ACC112 (cell line): ENCODE data around the gene ARHGEF18.
"Not testable (repeated sequence)": the region's sequence is repeated elsewhere in the genome, so short reads cannot be mapped to it uniquely, and the experiment has no call there.

Experiments
- H2AFZ ChIP-seq: fragments of 200-600 bp; sonication (generic); one replicate; pipeline ENCODE4 v1.6.0; 2017; ENCODE audit warnings: antibody characterized with exemption, low read length; ENCODE audit not compliant: unreplicated experiment
- H3K27ac ChIP-seq: fragments of 200-600 bp; sonication (generic); 2 replicates; pipeline ENCODE4 v1.5.1; 2014; ENCODE audit warnings: low read depth, mild to moderate bottlenecking, antibody characterized with exemption, low read length, moderate library complexity
- H3K27me3 ChIP-seq: fragments of 200-600 bp; sonication (generic); 2 replicates; pipeline ENCODE4 v1.6.1; 2014; ENCODE audit warnings: mild to moderate bottlenecking, antibody characterized with exemption, low read length, moderate library complexity, mixed read lengths; ENCODE audit not compliant: insufficient read depth
- H3K36me3 ChIP-seq: fragments of 200-600 bp; sonication (generic); 2 replicates; pipeline ENCODE4 v1.6.1; 2016; ENCODE audit warnings: mild to moderate bottlenecking, antibody characterized with exemption, low read length, moderate library complexity, mixed read lengths; ENCODE audit not compliant: insufficient read depth
- H3K4me1 ChIP-seq: fragments of 200-600 bp; sonication (generic); one replicate; pipeline ENCODE4 v1.6.1; 2016; ENCODE audit warnings: low read length, mixed read lengths; ENCODE audit not compliant: insufficient read depth, unreplicated experiment, control insufficient read depth
- H3K4me3 ChIP-seq: fragments of 200-600 bp; sonication (generic); 2 replicates; pipeline ENCODE4 v1.5.1; 2014; ENCODE audit warnings: mild to moderate bottlenecking, low read depth, low read length
- H3K79me2 ChIP-seq: fragments of 200-600 bp; sonication (generic); one replicate; pipeline ENCODE4 v1.6.0; 2016; ENCODE audit warnings: low read length; ENCODE audit not compliant: control insufficient read depth, unreplicated experiment, insufficient read depth

ARHGEF18 gene

GRCh38 chr19:7348587-7349230 lies at the start of gene ARHGEF18:
Gene ARHGEF18, plus strand, starts transcription at chr19:7348937. Its CDS starts 13,954 bp downstream, at chr19:7362891.
- Histone ChIP-seq H3K4me3 (no peak within 1 kb of the TSS), H3K27me3 (no peaks in the 10 kb centered on the region), H3K4me1 (no peaks in the 10 kb centered on the region), H3K36me3 (no peaks in the 10 kb centered on the region), H3K27ac (no peak within 1 kb of the TSS), H2AFZ (no peak within 1 kb of the TSS), H3K79me2 (no peaks in the 10 kb centered on the region)

DNA sequence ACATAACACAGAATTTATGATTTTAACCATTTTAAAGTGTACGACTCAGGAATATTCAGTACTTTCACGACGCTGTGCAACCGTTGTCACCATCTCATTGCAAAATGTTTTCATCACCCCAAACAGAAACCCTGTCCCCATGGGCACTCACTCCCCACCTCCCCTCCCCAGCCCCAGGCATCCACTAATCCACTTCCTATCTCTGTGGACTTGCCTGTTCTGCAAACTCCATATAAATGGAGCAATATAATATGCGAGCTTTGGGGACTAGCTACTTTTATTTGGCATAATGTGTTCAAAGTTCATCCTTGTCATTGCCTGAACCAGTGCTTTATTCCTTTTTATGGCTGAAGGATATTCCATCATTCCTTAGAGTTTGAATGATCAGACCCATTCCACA lies 47.2 kb upstream of the ARHGEF18 start:
- no peaks in the 10 kb centered on the region for H3K36me3 ChIP-seq
- H3K27ac ChIP-seq: no peak overlapping the region
- H3K4me3 ChIP-seq: no peak overlapping the region
- no peak overlapping the region for H2AFZ ChIP-seq
- H3K4me1 ChIP-seq: no peaks in the 10 kb centered on the region
- H3K27me3 ChIP-seq: no peaks in the 10 kb centered on the region
- no peaks in the 10 kb centered on the region for H3K79me2 ChIP-seq

DNA sequence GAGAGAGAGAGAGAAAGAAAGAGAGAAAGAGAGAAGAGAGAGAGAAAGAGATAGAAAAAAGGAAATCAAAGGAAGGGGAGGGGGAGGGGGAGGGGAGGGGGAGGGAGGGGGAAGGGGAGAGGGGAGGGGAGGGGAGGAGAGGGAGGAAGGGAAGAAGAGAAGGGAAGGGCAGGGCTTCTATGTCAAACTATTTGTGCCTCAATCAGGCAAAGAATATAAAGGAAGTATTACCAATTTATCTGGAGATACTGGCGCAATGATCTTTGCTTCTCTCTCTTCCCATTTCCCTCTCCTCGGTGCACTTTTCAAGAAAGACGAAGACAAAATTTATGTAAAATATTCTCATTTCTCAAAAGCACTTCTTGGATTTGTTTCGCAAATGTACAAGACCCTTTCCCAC lies 45.3 kb upstream of the ARHGEF18 start:
- Histone ChIP-seq H3K27me3 (no peaks in the 10 kb centered on the region), H2AFZ (no peak overlapping the region), H3K4me1 (no peaks in the 10 kb centered on the region), H3K36me3 (no peaks in the 10 kb centered on the region), H3K79me2 (no peaks in the 10 kb centered on the region), H3K27ac (no peak overlapping the region), H3K4me3 (no peak overlapping the region)

GRCh38 chr19:7304200-7304599 lies 44.5 kb upstream of the ARHGEF18 start:
- H2AFZ ChIP-seq: no peak overlapping the region
- no peaks in the 10 kb centered on the region for H3K36me3 ChIP-seq
- H3K4me3 ChIP-seq: no peak overlapping the region
- no peaks in the 10 kb centered on the region for H3K4me1 ChIP-seq
- no peaks in the 10 kb centered on the region for H3K27me3 ChIP-seq
- no peaks in the 10 kb centered on the region for H3K79me2 ChIP-seq
- H3K27ac ChIP-seq: no peak overlapping the region

DNA sequence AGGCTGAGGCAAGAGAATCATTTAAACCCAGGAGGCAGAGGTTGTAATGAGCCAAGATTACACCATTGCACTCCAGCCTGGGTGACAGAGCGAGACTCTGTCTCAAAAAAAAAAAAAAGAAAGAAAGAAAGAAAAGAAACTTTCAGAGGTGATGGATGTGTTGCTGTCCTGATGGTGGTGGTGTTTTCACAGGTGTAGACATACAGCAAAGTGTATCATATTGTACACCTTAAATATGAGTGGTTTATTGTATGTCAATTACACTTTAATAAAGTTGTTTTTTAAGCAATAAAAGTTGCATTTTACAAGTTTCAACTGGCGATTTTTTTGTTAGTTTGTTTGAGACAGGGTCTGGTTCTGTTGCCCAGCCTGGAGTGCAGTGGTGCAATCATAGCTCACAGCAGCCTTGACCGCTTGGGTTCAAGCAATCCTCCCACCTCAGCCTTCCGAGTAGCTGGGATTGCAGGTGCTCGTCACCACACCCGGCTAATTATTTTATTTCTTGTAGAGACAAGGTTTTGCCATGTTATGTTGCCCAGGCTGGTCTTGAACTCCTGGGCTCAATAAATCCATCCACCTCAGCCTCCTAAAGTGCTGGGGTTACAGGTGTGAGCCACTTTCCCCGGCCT lies 41.0 kb upstream of the ARHGEF18 start:
- Histone ChIP-seq H3K27me3 (no peaks in the 10 kb centered on the region), H3K27ac (no peak overlapping the region), H3K79me2 (no peaks in the 10 kb centered on the region), H3K36me3 (no peaks in the 10 kb centered on the region), H2AFZ (no peak overlapping the region), H3K4me1 (no peaks in the 10 kb centered on the region), H3K4me3 (no peak overlapping the region)

DNA sequence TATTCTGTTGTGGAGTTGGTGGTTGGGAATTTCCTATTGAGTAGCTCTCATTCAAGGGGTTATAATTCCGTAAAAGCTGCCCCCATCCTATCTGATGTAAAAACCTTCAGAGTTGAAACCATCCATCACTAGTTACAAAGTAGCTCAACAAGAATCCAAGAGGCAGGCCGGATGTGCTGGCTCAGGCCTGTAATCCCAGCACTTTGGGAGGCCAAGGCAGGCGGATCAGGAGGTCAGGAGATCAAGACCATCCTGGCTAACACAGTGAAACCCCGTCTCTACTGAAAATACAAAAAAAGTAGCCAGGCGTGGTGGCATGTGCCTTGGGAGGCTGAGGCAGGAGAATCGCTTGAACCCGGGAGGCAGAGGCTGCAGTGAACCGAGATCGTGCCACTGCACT lies 40.4 kb upstream of the ARHGEF18 start:
- H3K4me3 ChIP-seq, H3K79me2 ChIP-seq, H3K27me3 ChIP-seq, H2AFZ ChIP-seq, H3K27ac ChIP-seq, H3K36me3 ChIP-seq, H3K4me1 ChIP-seq: not testable (repeated sequence)

- no peaks in the 10 kb centered on the region for H3K4me1 ChIP-seq
- H3K27ac ChIP-seq: no peak overlapping the region
- no peaks in the 10 kb centered on the region for H3K27me3 ChIP-seq
- no peak overlapping the region for H2AFZ ChIP-seq
- no peak overlapping the region for H3K4me3 ChIP-seq
- no peaks in the 10 kb centered on the region for H3K79me2 ChIP-seq
- H3K36me3 ChIP-seq: no peaks in the 10 kb centered on the region
These were observed 36.8 kb upstream of the ARHGEF18 start for GRCh38 chr19:7311911-7312310.

- Histone ChIP-seq H3K4me1 (no peaks in the 10 kb centered on the region), H3K27ac (no peak overlapping the region), H3K4me3 (no peak overlapping the region), H3K36me3 (no peaks in the 10 kb centered on the region), H3K79me2 (no peaks in the 10 kb centered on the region), H2AFZ (no peak overlapping the region), H3K27me3 (no peaks in the 10 kb centered on the region)
These were observed 35.9 kb upstream of the ARHGEF18 start for GRCh38 chr19:7312816-7313215.

DNA sequence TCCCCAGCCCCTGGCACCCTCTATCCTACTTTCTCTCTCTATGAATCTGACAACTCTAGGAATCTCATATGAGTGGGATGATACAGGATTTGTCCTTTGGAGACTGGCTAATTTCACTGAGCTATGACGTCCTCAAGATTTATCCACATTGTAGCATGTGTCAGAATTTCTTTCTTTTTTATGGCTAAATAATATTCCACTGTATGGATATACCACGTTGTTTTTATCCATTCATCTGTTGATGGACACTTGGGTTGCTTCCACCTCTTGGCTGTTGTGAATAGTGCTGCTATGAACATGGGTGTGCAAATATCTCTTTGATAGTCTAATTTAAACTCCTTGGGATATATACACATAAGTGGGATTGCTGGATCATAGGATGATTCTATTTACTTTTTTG lies 30.6 kb upstream of the ARHGEF18 start:
- Histone ChIP-seq H2AFZ (no peak overlapping the region), H3K4me3 (no peak overlapping the region), H3K79me2 (no peaks in the 10 kb centered on the region), H3K27me3 (no peaks in the 10 kb centered on the region), H3K36me3 (no peaks in the 10 kb centered on the region), H3K4me1 (no peaks in the 10 kb centered on the region), H3K27ac (no peak overlapping the region)

GRCh38 chr19:7326105-7326877 lies 22.4 kb upstream of the ARHGEF18 start:
- H2AFZ ChIP-seq: no peak overlapping the region
- H3K36me3 ChIP-seq: no peaks in the 10 kb centered on the region
- H3K27ac ChIP-seq: no peak overlapping the region
- peaks cover 6% of the 10 kb centered on the region; the same call in 1 of the 2 replicates for H3K27me3 ChIP-seq
- no peaks in the 10 kb centered on the region for H3K79me2 ChIP-seq
- H3K4me3 ChIP-seq: no peak overlapping the region
- H3K4me1 ChIP-seq: no peaks in the 10 kb centered on the region

GRCh38 chr19:7327802-7328201 lies 20.9 kb upstream of the ARHGEF18 start:
- Histone ChIP-seq H3K4me1 (no peaks in the 10 kb centered on the region), H3K27me3 (peaks cover 6% of the 10 kb centered on the region; the same call in 1 of the 2 replicates), H3K79me2 (no peaks in the 10 kb centered on the region), H3K36me3 (no peaks in the 10 kb centered on the region), H2AFZ (no peak overlapping the region), H3K27ac (no peak overlapping the region), H3K4me3 (no peak overlapping the region)
